HCT116 (cell line): Measurements from ENCODE around the gene CSH1.
"Not testable (repeated sequence)": the region's sequence is repeated elsewhere in the genome, so short reads cannot be mapped to it uniquely, and the experiment has no call there.

Source experiments
- ELF1 ChIP-seq: IDR thresholded peaks from 2 replicates; pipeline ENCODE4 v1.6.1; 2012; ENCODE audit warnings: low read depth, borderline replicate concordance
- EZH2 ChIP-seq: fragments of 200-600 bp; sonication (generic); IDR thresholded peaks from 2 replicates; pipeline ENCODE4 v1.6.1; 2017; ENCODE audit warnings: antibody characterized with exemption, mixed run types
- POLR2A ChIP-seq: IDR thresholded peaks from 2 replicates; pipeline ENCODE4 v1.7.0; 2011; ENCODE audit warnings: borderline replicate concordance; ENCODE audit not compliant: insufficient read depth, insufficient read length; ENCODE audit errors: extremely low read depth
- POLR2AphosphoS5 ChIP-seq: IDR thresholded peaks from 2 replicates; pipeline ENCODE4 v1.6.1; 2011; ENCODE audit warnings: mild to moderate bottlenecking, low read depth, low read length, moderate library complexity
- REST ChIP-seq: IDR thresholded peaks from 2 replicates; pipeline ENCODE4 v1.6.1; 2012; ENCODE audit warnings: low read depth
- YY1 ChIP-seq: IDR thresholded peaks from 2 replicates; pipeline ENCODE4 v1.6.1; 2011; ENCODE audit warnings: low read length, low read depth, moderate library complexity, mild to moderate bottlenecking; ENCODE audit not compliant: insufficient replicate concordance; ENCODE audit errors: extremely low read depth
- TF ChIP-seq, protein P1 (sequence below), 3 experiments: fragments of 200-600 bp in 1 of 3; sonication (generic) in 1 of 3; IDR thresholded peaks in 2 of 3; conservative IDR thresholded peaks in 1 of 3; 2 replicates each; pipeline ENCODE4 v1.5.1; 2012 to 2017; ENCODE audit warnings: low read depth in 2 of 3, low read length in 2 of 3, antibody characterized with exemption in 1 of 3, borderline replicate concordance in 1 of 3, control low read depth in 1 of 3, mild to moderate bottlenecking in 1 of 3, mixed read lengths in 1 of 3, mixed run types in 1 of 3, moderate library complexity in 1 of 3; ENCODE audit not compliant: insufficient read depth in 1 of 3

GRCh38 chr17:63907161-63907778 is 10.9 kb upstream of the CSH1 start:
- not testable (repeated sequence) for TF ChIP-seq YY1, REST, EZH2, POLR2AphosphoS5, ELF1, POLR2A
- TF ChIP-seq, protein P1, sequence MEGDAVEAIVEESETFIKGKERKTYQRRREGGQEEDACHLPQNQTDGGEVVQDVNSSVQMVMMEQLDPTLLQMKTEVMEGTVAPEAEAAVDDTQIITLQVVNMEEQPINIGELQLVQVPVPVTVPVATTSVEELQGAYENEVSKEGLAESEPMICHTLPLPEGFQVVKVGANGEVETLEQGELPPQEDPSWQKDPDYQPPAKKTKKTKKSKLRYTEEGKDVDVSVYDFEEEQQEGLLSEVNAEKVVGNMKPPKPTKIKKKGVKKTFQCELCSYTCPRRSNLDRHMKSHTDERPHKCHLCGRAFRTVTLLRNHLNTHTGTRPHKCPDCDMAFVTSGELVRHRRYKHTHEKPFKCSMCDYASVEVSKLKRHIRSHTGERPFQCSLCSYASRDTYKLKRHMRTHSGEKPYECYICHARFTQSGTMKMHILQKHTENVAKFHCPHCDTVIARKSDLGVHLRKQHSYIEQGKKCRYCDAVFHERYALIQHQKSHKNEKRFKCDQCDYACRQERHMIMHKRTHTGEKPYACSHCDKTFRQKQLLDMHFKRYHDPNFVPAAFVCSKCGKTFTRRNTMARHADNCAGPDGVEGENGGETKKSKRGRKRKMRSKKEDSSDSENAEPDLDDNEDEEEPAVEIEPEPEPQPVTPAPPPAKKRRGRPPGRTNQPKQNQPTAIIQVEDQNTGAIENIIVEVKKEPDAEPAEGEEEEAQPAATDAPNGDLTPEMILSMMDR (IDR thresholded peaks at IDR 0.05 in 2 of 3, conservative IDR thresholded peaks at IDR 0.05 in 1 of 3; ENCODE audit: borderline replicate concordance in 1 of 3, insufficient read depth in 1 of 3, low read depth in 2 of 3, low read length in 2 of 3) = peak; percentile 10 to 44 (median 32); a peak in 3 of 6 replicates
